ENCODE results near the gene DOK3.
"Not testable (repeated sequence)": the region's sequence is repeated elsewhere in the genome, so short reads cannot be mapped to it uniquely, and the experiment has no call there.

The DOK3 gene

DNA sequence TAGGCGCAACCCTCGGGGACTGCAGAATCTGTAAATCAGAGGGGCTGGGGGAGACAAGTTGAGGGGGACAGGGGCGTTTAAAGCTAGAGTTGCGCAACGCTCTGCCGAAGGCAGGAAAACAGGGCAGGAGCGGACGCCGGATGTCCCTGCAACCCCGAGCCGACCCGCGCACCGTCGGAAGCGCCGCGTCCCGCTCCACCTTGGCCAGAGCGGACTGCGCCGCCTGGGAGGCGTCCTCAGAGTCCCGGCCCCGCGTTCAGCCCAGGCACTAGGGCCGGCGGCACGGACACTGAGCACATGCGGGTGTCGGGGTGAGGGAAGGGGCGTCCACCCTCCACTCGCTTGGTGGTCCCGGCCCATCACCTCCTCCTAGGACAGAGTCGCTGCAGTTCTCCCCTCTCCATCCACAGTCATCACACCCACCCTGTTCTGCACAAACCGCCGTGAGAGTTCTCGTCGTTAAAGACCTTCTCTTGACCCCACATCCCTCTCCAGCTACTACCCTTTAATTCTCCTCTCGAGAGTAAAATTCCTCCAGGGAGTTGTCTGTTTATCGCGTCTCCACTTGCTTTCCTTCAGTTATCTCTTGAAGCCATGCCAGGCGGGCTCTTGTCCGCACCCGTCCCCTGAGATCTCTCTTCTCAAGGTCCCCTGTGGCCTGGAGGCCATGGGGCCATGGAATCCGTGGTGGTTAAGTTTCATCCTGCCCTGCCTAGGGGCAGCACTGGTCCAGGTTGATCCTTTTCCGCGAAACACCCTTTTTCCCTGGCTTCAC is 11.4 kb downstream of the DOK3 start:
- no peak for DNase-seq (ENCODE audit: low read depth in 2 of 2, low spot score in 1 of 2)

DNA sequence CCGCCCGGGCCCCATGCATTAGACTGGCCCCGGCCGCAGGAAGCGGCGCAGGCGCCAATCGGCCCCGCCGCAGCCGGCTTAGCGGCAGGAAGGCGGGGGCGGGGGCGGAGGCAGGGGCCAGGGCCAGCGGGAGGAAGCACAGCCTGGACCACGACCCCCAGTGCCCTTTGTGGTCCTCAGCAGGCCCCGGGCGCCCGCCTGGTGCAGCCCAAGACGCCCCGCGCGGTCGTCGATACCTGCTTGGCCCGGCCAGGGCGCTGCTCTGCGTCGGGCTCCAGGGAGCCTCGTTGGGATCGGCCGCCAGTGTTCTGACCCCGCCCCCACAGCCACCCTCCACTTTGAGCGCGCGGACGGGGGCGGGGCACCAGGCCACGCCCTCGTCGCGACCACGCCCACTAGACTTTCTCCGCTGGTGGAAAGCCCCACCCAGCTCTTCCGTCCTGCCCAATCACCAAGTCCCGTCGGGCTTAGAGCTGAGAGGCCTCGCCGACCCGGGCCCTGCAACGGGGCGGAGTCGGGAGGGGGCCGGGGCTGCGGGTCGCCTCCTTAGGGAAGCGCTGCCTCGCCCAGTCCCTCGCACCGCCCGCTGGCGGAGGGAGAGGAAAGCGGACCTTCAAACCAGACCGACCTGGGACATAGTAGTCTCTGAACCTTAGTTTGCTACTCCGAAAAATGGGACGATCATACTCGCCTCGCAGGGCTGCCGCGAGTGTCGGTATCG is 12.2 kb downstream of the DOK3 start, which contains the start of gene PDLIM7:
PDLIM7 (minus strand) TSS at position 313 of the 721 bp plus-strand sequence. CDS start 1,092 bp downstream, outside the sequence.
- peak; percentile 84 to 90 for DNase-seq (ENCODE audit: low read depth in 2 of 2, low spot score in 1 of 2)

DNA sequence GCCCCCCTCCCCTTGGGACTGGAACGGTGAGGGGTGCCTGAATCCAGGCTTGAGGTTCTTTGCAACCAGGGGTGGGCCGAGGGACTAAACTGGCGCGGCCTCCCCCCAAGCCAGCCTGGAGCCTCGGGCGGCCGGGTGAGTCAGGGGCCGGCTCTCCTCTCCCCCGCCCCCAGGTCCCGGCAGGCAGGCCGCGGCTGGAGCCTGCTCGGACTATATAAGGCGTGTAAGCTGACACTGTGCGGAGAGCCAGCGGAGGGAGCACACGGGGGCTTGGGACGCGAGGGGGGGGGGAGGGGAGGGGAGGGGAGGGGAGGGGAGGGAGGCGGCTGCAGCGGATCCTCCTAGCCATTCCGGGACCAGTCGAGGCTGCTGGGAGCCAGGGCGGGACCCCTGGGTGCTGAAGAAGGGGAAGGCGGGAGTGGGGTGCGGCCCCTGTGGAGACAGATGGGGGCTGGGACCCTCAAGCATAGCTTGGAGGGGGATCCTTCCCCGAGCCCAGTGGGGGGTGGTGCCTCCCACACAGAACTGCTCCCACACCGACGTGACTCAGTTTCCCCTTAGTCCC is 12.8 kb downstream of the DOK3 start:
- no peak for DNase-seq (ENCODE audit: low read depth in 2 of 2, low spot score in 1 of 2)

- DNase-seq (ENCODE audit: low read depth in 2 of 2, low spot score in 1 of 2): no peak
Observed at GRCh38 chr5:177496070-177496726, 13.4 kb downstream of the DOK3 start.

DNA sequence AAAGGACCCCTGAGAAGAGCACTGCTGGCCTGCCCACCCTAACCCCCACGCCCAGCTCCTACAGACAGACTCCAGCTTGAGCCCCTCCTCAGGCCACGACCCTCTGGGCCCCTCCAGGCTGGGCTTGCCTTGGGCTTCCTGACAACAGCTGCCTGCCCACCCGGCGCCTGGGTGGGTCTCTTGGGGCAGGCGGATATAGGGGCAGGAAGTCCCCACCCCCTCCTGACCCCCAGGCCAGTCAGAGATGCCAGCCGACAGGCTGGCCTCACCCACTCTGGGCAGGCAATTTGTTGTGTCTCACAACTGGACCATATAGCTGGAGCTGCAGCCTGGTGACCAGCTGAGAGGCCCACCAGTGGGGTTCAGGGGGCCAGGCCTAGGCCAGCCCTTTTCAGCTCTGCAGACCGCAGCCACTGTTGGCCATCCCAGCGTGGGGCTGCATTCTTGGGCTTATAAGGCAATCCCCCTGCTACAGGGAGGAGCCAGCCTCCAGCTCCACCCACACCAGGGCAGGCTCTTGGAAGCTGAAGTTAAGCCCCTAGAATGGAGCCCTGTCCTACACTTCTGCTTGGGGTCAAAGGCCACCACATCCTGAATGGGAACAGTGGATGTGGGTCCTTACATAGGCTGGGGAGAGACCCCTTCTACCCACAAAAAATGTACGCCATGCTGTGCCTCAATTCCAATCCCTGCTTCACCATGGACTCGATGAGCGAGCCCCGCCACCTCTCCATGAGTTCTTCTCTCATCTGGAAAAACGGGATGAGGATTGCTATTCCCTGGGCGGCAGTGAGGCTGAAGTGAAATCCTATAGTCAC is 14.2 kb downstream of the DOK3 start:
- no peak for DNase-seq (ENCODE audit: low read depth in 2 of 2, low spot score in 1 of 2)

DNA sequence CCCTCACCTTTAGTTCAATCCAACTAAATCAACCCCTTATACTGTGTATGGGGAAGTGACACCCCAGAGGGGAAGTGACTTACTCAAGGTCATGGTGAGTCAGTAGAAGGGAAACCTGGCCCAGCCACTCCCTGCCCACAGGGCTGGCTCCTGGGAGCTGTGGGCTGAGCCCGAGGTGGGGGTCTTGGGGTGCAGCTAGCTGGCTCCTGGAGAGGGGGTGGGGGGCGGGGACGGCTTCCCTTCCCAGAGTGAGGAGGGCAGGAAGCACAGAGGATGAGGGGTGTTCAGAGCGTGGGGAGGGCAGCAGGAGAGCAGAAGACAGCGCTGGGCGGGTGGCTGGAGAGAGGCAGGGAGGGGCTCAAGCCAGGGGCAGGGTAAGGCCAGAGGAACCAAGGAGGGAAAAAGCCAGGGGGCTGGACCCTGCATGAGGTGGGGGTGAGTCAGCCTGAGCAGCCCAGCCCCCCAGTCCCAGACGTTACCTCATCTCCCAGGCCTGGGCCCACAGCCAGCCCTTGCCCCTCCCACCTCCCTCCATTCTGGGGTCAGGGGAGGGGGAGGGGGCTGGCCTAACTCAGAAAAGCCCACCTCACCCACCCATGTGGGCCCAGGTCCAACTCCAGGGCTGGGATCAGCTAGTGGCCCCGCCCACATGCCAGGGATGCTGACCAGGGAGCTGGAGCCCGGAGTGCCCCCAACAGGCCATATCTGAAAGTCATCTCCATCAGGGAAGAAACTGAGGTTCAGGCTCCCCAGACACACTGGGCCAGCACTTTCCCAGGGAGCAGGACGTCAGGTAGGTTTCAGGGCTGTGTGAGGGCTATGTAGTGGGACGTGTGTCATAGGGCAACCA is 15.1 kb downstream of the DOK3 start:
- DNase-seq (ENCODE audit: low read depth in 2 of 2, low spot score in 1 of 2): no peak

DNA sequence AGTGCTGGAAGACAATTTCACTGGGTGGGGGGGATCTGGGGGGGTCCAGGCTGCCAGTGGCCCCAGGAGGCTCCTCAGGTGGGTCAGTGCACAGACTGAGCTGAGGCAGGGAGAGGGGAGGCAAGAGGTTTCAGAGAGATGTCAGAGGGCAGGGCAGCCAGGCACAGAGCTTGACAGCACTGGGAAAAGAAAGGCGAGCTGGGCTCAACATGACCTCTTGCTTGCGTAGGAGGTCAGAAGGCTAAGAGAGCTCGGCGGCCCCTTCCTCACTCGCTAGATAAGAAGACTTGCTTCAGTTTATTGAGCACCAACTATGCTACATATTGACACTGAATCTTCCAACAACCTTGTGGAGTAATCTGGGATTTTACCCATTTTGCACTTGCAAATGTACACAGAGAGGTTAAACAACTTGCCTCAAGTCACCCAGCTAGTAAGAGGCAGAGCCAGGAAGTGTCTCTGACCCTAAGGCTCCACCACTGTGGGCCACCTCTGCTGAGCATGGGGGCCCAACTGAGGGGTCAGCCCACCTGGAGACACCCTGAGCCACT is 15.8 kb downstream of the DOK3 start:
- no peak for DNase-seq (ENCODE audit: low read depth in 2 of 2, low spot score in 1 of 2)

GRCh38 chr5:177492841-177493240 is 16.8 kb downstream of the DOK3 start:
- DNase-seq (ENCODE audit: low read depth in 2 of 2, low spot score in 1 of 2): no peak

GRCh38 chr5:177491983-177492746 is 17.5 kb downstream of the DOK3 start:
- no peak for DNase-seq (ENCODE audit: low read depth in 2 of 2, low spot score in 1 of 2)

- DNase-seq (ENCODE audit: low read depth in 2 of 2, low spot score in 1 of 2): no peak
Observed at GRCh38 chr5:177491429-177491945, 18.1 kb downstream of the DOK3 start.

GRCh38 chr5:177490992-177491391 is 18.6 kb downstream of the DOK3 start:
- DNase-seq (ENCODE audit: low read depth in 2 of 2, low spot score in 1 of 2): no peak

- no peak for DNase-seq (ENCODE audit: low read depth in 2 of 2, low spot score in 1 of 2)
Observed at GRCh38 chr5:177490311-177490991, 19.2 kb downstream of the DOK3 start.

DNA sequence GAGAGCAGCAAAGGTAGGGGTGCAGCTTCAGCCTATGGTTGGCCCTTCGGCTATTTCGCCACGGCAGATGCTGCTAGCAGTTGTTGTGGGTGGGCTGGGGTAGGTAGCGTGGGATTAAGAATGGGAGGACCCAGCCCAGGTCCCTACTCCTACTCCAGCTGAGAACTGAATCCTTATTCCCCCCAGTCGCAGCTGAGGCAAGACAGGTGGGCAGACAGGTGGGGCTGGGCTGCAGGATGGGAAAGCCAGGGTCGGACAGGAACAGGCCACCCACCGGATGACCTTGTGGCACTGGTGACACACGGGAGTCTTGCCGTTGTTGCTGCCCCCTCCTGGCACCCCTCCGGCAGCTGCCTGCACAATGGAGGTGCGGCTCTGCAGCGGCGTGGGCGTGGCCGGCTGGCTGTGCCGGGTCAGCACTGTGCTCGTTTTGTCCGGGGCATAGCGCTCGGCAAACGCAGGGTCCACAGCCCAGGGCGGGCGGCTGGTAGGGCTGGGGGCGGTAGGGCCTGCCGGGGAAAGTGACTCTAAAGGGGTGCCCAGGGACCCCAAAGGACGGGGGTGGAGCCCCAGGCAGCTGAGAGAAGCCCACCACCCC is 20.4 kb downstream of the DOK3 start:
- DNase-seq (ENCODE audit: low read depth in 2 of 2, low spot score in 1 of 2): no peak

- no peak for DNase-seq (ENCODE audit: low read depth in 2 of 2, low spot score in 1 of 2)
Observed at GRCh38 chr5:177487975-177488374, 21.7 kb downstream of the DOK3 start.

- no peak for DNase-seq (ENCODE audit: low read depth in 2 of 2, low spot score in 1 of 2)
Observed at GRCh38 chr5:177487144-177487543, 22.5 kb downstream of the DOK3 start.

GRCh38 chr5:177486256-177486655 is 23.4 kb downstream of the DOK3 start:
- DNase-seq (ENCODE audit: low read depth in 2 of 2, low spot score in 1 of 2): no peak

GRCh38 chr5:177485753-177486152 is 23.9 kb downstream of the DOK3 start:
- not testable (repeated sequence) for DNase-seq (ENCODE audit: low read depth in 2 of 2, low spot score in 1 of 2)
